GM18951 (cell line): ENCODE measurements around the gene ZDHHC5.
"Not testable (repeated sequence)": the region's sequence is repeated elsewhere in the genome, so short reads cannot be mapped to it uniquely, and the experiment has no call there.

Source experiments
- POLR2A ChIP-seq: IDR thresholded peaks from 4 replicates; pipeline ENCODE4 v1.6.1; 2011; ENCODE audit warnings: mild to moderate bottlenecking; ENCODE audit not compliant: insufficient read length, insufficient read depth; ENCODE audit errors: extremely low read depth
- in situ Hi-C: fragments of 300-500 bp; cut with MboI; formaldehyde crosslinking; loops from one replicate; pipeline ENCODE4 v1.12.0; 2022; ENCODE audit warnings: low sequenced_read_pairs, mixed read lengths, inconsistent platforms; ENCODE audit not compliant: unreplicated experiment

The ZDHHC5 gene

GRCh38 chr11:57709802-57710367 is 42.0 kb downstream of the ZDHHC5 start:
- TF ChIP-seq POLR2A = no peak
- in situ Hi-C loops = no loop called here

- in situ Hi-C loops = no loop called here
- peak; percentile 38 for TF ChIP-seq POLR2A
These were observed 43.7 kb downstream of the ZDHHC5 start, which contains the start of gene MED19 for GRCh38 chr11:57711414-57712255. Gene MED19 (minus strand): TSS chr11:57712215. CDS start chr11:57712179, 36 bp downstream.

- in situ Hi-C loops = no loop called here
- peak; percentile 73 for TF ChIP-seq POLR2A
These were observed 44.6 kb downstream of the ZDHHC5 start, which contains the start of gene TMX2 for GRCh38 chr11:57712256-57713150. Gene TMX2 (plus strand): TSS chr11:57712593. CDS start chr11:57712619, 26 bp downstream.

- in situ Hi-C loops = no loop called here
- no peak for TF ChIP-seq POLR2A
These were observed 45.9 kb downstream of the ZDHHC5 start for GRCh38 chr11:57713835-57714234.

- in situ Hi-C loops = not testable (repeated sequence)
These were observed 48.8 kb downstream of the ZDHHC5 start for GRCh38 chr11:57716726-57717125.

- in situ Hi-C loops = no loop called here
- no peak for TF ChIP-seq POLR2A
These were observed 59.3 kb downstream of the ZDHHC5 start for GRCh38 chr11:57727185-57727584.

- in situ Hi-C loops = no loop called here
- no peak for TF ChIP-seq POLR2A
These were observed 60.9 kb downstream of the ZDHHC5 start for GRCh38 chr11:57728829-57729228.

GRCh38 chr11:57729479-57729878 is 61.6 kb downstream of the ZDHHC5 start:
- no peak for TF ChIP-seq POLR2A
- in situ Hi-C loops = no loop called here

GRCh38 chr11:57732661-57733060 is 64.7 kb downstream of the ZDHHC5 start:
- TF ChIP-seq POLR2A = no peak

GRCh38 chr11:57735619-57736298 is 67.8 kb downstream of the ZDHHC5 start:
- in situ Hi-C loops = no loop called here
- no peak for TF ChIP-seq POLR2A

More at GRCh38 chr11:57732661-57733060, 64.7 kb downstream of the ZDHHC5 start:
- in situ Hi-C loops = no loop called here

GRCh38 chr11:57741132-57742086 is 73.5 kb downstream of the ZDHHC5 start, which contains the start of gene SELENOH:
Gene SELENOH (plus strand): TSS chr11:57741491. CDS start chr11:57741596, 105 bp downstream.
- in situ Hi-C loops = no loop called here
- peak; percentile 92 for TF ChIP-seq POLR2A
